ENCODE data around the gene FBXO36.

FBXO36 gene, protein sequence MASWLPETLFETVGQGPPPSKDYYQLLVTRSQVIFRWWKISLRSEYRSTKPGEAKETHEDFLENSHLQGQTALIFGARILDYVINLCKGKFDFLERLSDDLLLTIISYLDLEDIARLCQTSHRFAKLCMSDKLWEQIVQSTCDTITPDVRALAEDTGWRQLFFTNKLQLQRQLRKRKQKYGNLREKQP

GRCh38 chr2:229922449-229923386 lies at the start of gene FBXO36:
Gene FBXO36, plus strand, starts transcription at chr2:229922503. Its CDS starts 11 bp downstream, at chr2:229922514.
- peak; percentile 92 for DNase-seq

DNA sequence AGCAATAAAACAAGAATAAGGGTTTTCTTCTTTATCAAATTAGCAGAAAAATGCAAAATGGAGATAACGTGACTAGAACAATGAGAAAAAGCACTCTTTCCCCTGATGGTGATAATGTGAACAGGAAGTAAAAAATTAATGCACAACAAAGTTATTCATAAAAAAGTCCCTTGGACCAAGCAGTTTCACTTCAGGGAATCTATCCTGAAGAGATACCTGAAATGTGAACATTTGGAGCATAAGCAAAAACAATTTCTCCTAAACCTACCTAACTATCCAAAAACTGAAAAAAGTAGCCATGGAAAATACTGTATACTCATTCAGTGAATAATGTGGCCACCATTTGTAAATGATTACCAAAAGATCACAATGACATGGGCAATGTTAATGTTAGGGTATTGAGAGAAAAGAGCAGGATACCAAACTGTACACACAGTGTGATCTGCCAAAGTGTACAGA lies 49.2 kb upstream of the FBXO36 start:
- no peak for DNase-seq

- DNase-seq, result no peak
Observed at GRCh38 chr2:229874647-229875046, 47.7 kb upstream of the FBXO36 start.

GRCh38 chr2:229875549-229875948 lies 46.8 kb upstream of the FBXO36 start:
- no peak for DNase-seq

DNA sequence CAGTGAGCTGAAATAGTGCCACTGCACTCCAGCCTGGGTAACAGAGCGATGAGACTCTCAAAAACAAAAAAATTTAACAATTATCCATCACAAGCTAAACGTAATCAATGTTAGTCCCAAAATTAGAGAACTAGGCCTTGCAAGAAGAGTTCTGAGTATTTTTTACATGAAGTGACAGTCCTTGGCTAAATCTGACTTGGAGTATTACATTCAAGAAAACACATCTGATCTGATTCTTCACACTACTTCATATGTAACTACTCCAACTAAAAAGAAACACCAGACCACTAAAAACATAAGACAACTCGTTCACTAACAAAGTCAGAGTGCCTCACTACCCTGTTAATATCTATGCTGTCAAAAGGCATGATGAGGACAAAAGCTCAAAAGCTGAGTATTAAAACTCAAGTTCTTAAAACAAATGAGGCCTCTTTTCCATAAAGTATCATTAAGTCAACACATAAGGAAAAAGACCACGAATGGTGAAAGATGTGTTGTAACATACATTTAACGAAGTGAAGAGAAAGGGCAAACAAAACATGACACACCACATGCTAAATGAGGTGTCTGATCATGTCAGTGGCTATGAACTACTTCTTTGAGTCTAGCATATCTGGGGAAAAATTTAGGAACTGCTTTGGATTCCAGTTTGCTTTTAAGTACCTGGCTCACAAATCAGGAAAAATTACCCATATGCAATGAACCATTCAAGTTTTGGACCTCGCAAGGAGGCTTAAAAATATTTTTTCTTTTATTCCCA lies 42.9 kb upstream of the FBXO36 start:
- no peak for DNase-seq

DNA sequence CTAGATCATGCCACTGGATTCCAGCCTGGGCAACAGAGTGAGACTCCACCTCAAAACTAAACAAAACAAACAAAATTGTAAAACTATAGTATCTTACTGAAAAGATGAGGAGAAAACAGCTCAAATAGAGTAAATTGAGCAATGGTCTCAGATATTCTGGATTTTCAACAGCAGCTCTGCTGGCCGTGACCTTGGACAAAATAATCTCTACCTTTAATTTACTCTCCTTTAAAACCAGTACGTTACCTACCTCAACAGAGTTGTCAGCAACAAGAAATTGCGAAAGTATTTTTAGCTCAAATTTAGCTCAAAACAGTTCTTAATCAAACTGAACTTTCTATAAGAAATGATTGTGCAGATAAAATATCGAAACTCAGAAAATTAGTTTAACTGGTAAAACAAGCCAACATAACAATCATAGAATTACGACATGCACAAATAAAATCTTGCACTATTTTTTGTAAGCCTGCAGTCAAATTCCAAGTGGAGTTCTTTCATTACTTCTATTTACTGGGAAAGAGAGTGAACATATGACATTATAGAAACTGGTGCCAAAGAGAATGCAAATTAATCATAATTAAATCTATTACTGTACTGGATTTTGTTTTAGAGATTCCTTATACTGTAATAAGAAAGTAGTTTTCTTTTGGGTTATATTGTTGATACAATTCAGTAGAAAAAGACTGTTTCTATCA lies 41.3 kb upstream of the FBXO36 start:
- DNase-seq, result no peak

DNA sequence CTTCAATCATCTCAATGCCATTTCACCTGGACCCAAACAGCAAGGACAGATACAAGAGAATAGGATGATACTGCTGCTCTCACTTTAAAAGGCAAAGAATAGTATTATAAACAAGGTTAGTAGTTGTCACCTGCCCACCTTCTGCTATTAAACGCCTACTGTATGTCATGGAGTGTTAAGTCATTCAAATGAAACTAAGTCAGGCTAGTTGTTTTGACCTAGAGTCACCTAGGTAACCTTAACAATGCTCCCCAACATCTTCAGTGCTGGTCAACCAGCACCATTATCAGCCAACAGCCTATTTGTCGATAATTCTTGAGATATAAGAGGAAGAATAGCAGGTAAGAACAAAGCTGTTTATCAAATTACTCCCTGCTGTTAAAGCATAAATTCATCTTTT lies 39.7 kb upstream of the FBXO36 start:
- DNase-seq, result no peak

GRCh38 chr2:229884775-229885699 lies 37.3 kb upstream of the FBXO36 start:
- DNase-seq, result no peak

DNA sequence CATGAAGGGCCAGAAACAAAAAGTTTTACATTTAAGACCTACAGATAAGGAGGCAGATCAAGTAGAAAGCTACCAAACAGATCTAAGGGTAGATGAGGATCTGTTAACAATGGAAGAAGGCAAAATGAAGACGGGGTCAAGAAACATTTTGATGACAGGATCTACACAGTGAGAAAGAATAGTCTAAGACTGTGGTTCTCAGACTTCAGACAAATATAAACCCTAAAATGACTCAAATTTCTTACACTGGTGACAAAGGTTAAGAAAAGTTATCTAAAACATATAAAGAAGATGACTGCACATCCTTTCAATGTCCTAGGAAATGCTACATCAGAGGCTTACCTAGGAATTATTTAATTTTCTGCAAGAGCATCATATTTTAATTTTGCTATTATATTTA lies 34.9 kb upstream of the FBXO36 start:
- DNase-seq, result no peak

DNA sequence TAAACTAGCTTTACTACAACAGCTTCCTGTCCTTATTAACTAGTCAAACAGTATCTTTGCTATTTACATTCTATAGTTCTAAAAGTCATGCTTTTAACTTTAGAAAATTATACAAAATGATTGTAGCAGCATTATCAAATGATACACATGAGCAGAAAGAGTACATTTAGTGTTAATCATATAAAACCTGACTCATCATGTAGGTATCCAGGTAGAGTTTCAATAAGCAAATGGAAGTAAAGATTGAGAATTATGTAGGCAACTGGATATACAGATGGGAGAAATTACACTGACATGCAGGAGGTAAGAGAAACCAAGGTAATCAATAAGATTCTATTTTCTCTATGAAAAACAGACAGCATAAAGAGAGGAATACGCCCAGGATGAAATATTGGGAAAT lies 34.3 kb upstream of the FBXO36 start:
- DNase-seq, result no peak

GRCh38 chr2:229889023-229889422 lies 33.3 kb upstream of the FBXO36 start:
- DNase-seq, result no peak

- no peak for DNase-seq
Observed at GRCh38 chr2:229896857-229897256, 25.4 kb upstream of the FBXO36 start.

- no peak for DNase-seq
Observed at GRCh38 chr2:229899604-229900003, 22.7 kb upstream of the FBXO36 start.

DNA sequence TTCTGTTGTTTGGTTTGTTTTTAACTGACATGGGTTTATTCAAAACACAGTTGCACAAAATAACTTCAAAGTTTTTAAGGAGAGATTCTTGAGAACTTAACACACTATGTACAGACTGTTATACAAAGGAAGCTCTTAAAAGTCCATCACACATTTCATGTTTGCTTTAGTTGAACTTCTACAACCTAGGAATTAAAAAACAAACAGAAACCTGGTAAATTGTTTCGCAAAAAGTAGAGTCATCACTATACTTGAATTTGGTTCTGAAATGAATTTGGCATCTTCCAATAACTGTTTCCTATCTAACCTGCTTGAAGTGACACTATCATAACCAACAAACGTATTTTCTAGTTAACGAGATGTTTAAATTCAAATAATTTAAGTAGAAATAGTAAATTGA lies 22.3 kb upstream of the FBXO36 start:
- DNase-seq, result no peak

DNA sequence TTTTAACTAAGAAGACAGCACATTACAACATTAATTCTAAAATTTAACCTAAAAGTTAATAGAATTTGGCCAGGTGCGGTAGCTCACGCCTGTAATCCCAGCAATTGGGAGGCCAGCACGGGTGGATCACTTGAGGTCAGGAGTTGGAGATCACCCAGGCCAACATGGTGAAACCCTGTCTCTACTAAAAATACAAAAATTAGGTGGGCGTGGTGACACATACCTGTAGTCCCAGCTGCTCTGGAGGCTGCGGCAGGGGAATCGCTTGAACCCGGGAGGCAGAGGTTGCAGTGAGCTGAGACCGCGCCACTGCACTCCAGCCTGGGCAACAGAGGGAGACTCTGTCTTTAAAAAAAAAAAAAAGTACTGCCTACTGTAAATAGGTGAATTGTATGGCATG lies 21.8 kb upstream of the FBXO36 start:
- DNase-seq, result peak; percentile 21

DNA sequence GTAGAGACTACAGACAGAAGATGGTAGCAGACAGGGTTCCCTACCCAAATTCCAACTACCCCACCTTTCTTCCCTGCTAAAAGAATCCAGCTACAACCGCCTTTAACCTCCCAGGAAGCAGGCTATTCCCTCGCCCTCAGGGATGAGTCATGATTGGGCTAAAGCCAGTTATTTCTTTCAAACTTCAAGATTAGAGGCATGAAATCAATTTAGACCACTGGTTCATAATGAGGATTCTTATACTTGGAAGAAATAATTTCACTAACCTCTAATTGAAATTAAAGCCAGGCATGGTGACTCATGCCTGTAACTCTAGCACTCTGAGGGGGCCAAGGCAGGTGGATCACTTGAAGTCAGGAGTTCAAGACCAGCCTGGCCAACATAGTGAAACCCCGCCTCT lies 20.5 kb upstream of the FBXO36 start:
- DNase-seq, result no peak

DNA sequence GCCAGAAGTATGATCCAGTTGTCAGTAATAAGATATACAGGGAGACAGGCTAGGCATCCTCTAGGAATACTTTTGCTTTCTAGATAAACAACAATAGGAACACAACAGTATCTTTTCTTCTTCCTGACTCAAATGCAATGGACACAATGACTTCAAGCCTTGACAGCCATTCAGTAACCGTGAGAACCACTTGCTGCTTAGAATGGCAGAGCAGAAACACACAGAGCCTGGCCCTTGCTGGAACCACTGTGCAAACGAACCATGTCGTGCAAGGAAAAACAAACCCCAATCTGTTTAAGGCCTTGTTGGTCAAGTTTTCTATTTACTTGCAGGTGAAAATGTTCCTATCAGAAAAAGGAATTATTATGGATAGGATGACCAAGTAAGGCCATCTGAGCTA lies 19.3 kb upstream of the FBXO36 start:
- no peak for DNase-seq

- DNase-seq, result no peak
Observed at GRCh38 chr2:229905601-229906000, 16.7 kb upstream of the FBXO36 start.

DNA sequence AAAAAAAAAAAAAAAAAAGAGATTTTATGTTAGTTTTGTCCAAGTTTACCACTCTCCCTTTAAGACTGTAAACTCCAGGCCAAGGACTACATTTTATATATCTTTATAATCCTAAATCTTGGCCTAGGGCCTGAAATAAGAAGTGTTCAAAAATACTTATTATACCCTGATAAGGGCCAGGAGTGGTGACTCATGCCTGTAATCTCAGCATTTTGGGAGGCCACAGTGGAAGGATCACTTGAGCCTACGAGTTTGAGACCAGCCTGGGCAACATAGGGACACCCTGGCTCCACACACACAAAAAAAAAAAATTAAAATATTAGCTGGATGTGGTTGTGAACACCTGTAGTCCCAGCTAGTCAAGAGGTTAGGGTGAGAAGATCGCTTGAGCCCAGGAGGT lies 13.2 kb upstream of the FBXO36 start:
- DNase-seq, result no peak

DNA sequence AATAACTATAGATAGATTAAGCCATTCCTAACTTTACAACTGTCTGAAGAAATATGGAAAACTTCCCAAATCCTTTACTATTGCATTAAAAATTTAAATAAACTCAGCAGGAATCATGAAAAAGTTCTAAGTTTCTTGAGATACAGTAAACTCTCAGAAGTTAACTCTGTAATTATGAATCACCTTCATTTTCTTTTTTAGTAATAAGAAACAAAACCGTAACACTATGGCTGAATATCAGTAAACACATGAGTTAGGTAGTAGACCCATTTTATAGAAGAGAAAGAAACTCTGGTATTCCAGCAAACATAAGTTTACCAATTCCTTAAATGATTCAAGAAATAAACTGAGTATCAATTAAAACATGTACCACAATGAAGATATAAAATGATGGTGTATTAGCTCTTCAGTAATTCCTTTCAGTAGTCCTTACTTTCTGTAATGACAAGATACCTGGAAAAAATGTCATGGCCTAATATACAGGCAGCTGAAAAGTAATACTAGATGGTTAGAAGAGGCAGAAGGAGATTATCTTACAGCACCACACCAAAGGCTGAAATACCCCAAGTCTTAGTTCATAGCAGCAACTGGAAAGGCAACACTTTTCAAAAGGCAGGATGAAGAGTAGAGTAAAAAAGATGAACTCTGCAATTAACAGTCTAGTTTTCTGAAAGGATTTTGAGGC lies 12.0 kb upstream of the FBXO36 start:
- DNase-seq, result no peak

DNA sequence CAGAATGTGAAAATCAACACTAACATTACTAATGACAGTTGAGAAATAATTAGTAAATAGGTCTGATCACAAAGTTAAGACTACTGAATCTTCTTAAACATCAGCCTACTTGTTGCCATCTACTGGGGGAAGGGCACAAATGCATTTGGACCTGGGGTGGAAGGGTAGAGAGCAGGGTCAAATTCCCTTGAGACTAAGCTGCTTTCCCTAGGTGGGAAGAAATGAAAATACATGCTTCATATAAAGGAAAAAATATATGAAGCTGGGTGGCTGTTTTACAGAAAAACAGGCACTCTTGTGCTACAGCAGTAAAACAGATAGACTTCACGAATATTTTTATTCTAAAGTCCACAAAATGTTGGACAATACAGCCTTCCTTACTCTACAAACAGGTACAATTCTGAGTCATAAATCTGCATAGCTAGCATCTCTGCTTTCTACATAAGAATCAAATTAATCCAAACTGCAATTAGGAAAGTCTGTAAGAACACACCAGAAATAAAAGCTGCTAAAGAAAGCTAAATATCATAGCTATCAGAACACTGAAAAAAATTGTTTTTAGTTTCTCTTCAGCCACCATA lies 11.4 kb upstream of the FBXO36 start:
- DNase-seq, result no peak
